Measurements from ENCODE around the gene CSTA. TPM values are rescaled to one million over a fixed set of nuclear protein-coding genes. Genes with fewer than 3 reads are reported as not detected.

Gene CSTA
- total and polyA plus RNA-seq, 7 experiments from 2014 or later, result 0.30 to 44.4 (median 0.81) TPM; not detected in 2

GRCh38 chr3:122377975-122378374 is 52.9 kb downstream of the CSTA start:
- Histone ChIP-seq H3K9me3 (ENCODE audit: control insufficient read depth in 2 of 3, low read length in 3 of 3) (no peaks in the 10 kb centered on the region), H3K36me3 (ENCODE audit: control insufficient read depth in 2 of 3, insufficient read depth in 3 of 3, low read length in 3 of 3) (no peaks in the 10 kb centered on the region), H3K27ac (ENCODE audit: low read depth, low read length) (no peak overlapping the region), H3K4me3 (ENCODE audit: low read length) (no peak overlapping the region), H3K4me1 (ENCODE audit: control insufficient read depth in 2 of 2, insufficient read depth in 2 of 2, low read length in 2 of 2) (peaks cover 0 to 5% of the 10 kb centered on the region in 2 donors), H3K27me3 (ENCODE audit: control insufficient read depth in 2 of 2, insufficient read depth in 2 of 2, low read length in 2 of 2) (no peaks in the 10 kb centered on the region)
- H3K9me3 Mint-ChIP-seq, result peaks cover 0 to 2% (median 0%) of the 10 kb centered on the region in 11 donors
- ChIA-PET CTCF (no interaction called here), POLR2A (no interaction called here)
- intact Hi-C loops (cut with micrococcal nuclease), result no loop called here
- ATAC-seq (no peak), DNase-seq (no peak)
- no peaks in the 10 kb centered on the region for H3K27me3 Mint-ChIP-seq
- H3K36me3 Mint-ChIP-seq, result peaks cover 0 to 16% (median 10%) of the 10 kb centered on the region in 5 donors
- H3K4me3 Mint-ChIP-seq, result no peak overlapping the region
- H3K27ac Mint-ChIP-seq, result no peak overlapping the region
- H3K4me1 Mint-ChIP-seq, result peaks cover 15 to 38% (median 25%) of the 10 kb centered on the region in 7 donors

DNA sequence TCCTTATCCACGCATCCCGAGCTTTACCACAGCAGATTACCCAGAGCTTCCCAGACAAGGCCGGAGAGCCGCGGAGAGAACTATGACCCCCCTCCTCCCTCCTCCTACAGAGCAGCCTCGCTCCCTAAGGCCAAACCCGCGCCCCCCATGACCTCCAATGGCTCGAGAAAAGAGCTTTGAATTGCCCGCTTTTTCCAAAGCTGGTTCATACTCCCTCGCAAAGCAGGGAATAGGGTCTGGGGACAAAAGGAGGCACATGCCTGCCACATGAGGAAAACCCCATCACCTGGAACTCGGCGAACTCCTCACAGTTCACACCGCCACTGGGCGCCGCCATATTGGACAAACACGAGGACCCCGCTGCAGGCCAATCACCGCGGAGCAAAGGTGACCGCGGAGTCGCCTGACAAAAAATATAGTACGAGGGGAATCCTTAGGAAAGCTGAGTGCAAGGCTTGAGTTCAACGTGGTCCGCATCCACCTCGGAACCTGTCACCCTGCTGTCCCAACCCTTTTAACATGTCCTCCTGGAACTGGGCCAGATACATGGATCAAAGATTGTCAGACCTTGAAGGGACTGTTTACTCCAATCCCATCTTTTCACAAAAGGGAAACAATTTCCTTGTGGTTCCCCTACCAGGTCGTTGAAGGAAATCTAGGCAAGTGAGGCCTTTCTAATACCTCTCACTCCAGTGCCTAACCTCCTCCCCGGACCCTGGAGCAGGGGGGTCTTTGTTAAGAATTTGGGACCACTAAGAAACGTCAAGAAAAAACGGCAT is 58.0 kb downstream of the CSTA start, which contains the start of gene MIX23:
MIX23 (minus strand) TSS at position 344 of the 779 bp plus-strand sequence; CDS start at position 337, 7 bp downstream.
- Histone ChIP-seq H3K27me3 (ENCODE audit: control insufficient read depth in 2 of 2, insufficient read depth in 2 of 2, low read length in 2 of 2) (no peaks in the 10 kb centered on the region), H3K9me3 (ENCODE audit: control insufficient read depth in 2 of 3, low read length in 3 of 3) (no peaks in the 10 kb centered on the region), H3K36me3 (ENCODE audit: control insufficient read depth in 2 of 3, insufficient read depth in 3 of 3, low read length in 3 of 3) (peaks cover 0 to 6% (median 0%) of the 10 kb centered on the region in 3 experiments), H3K27ac (ENCODE audit: low read depth, low read length) (peak within 1 kb of the TSS; percentile 85), H3K4me1 (ENCODE audit: control insufficient read depth in 2 of 2, insufficient read depth in 2 of 2, low read length in 2 of 2) (peaks cover 12 to 15% of the 10 kb centered on the region in 2 donors), H3K4me3 (ENCODE audit: low read length) (peak within 1 kb of the TSS; percentile 84)
- ChIA-PET CTCF (interaction anchor here (0.5 to 1.1 kb wide), 5 partner anchors 10 to 836 kb away, joined by 3 to 5 read pairs (median 3); no protein-coding TSS in a partner anchor), POLR2A (interaction anchor here (0.8 to 5.2 kb wide), 5 partner anchors 10 to 411 kb away, joined by 4 to 112 read pairs (median 11); partner anchors contain the start of genes HSPBAP1 and WDR5B)
- Mint-ChIP-seq H3K27me3 (no peaks in the 10 kb centered on the region), H3K36me3 (peaks cover 0 to 19% (median 0%) of the 10 kb centered on the region in 5 donors), H3K4me3 (peak within 1 kb of the TSS; percentile 87 to 99 (median 95)), H3K9me3 (no peaks in the 10 kb centered on the region), H3K4me1 (peaks cover 18 to 64% (median 50%) of the 10 kb centered on the region in 7 donors), H3K27ac (peak within 1 kb of the TSS; percentile 88 to 98 (median 95))
- peak; percentile 61 to 85 (median 82) for DNase-seq
- intact Hi-C loops (cut with micrococcal nuclease), result loop anchor here (1.0 to 10.0 kb wide), 6 partner anchors 61 to 1786 kb away; partner anchors contain the start of genes CCDC14 (in 1 of the 2), GTF2E1 (in 1 of the 2), HCLS1 (in 1 of the 2) and NDUFB4 (in 1 of the 2)
- ATAC-seq, result peak; percentile 69

GRCh38 chr3:122383771-122384697 is 59.0 kb downstream of the CSTA start, which contains the start of gene FAM162A:
Gene FAM162A, plus strand, starts transcription at chr3:122384182. Its CDS starts 84 bp downstream, at chr3:122384266.
- ATAC-seq (peak; percentile 98), DNase-seq (peak; percentile 90 to 94 (median 92))
- peaks cover 0 to 24% (median 0%) of the 10 kb centered on the region in 5 donors for H3K36me3 Mint-ChIP-seq
- peak within 1 kb of the TSS; percentile 88 to 98 (median 95) for H3K27ac Mint-ChIP-seq
- Histone ChIP-seq H3K4me3 (ENCODE audit: low read length) (peak within 1 kb of the TSS; percentile 84), H3K4me1 (ENCODE audit: control insufficient read depth in 2 of 2, insufficient read depth in 2 of 2, low read length in 2 of 2) (peaks cover 12 to 15% of the 10 kb centered on the region in 2 donors), H3K27ac (ENCODE audit: low read depth, low read length) (peak within 1 kb of the TSS; percentile 85), H3K27me3 (ENCODE audit: control insufficient read depth in 2 of 2, insufficient read depth in 2 of 2, low read length in 2 of 2) (no peaks in the 10 kb centered on the region), H3K9me3 (ENCODE audit: control insufficient read depth in 2 of 3, low read length in 3 of 3) (no peaks in the 10 kb centered on the region), H3K36me3 (ENCODE audit: control insufficient read depth in 2 of 3, insufficient read depth in 3 of 3, low read length in 3 of 3) (peaks cover 0 to 6% (median 0%) of the 10 kb centered on the region in 3 experiments)
- H3K4me3 Mint-ChIP-seq, result peak within 1 kb of the TSS; percentile 87 to 99 (median 95)
- POLR2A ChIA-PET, result interaction anchor here (0.6 to 5.2 kb wide), 20 partner anchors 9 to 1203 kb away, joined by 3 to 112 read pairs (median 5); partner anchors contain the start of genes DTX3L, EAF2, HACD2 and HSPBAP1
- intact Hi-C loops (cut with micrococcal nuclease), result loop anchor here (1.0 to 10.0 kb wide), 22 partner anchors 9 to 1787 kb away; partner anchors contain the start of genes EAF2 (in 2 of the 2), GOLGB1 (in 2 of the 2), HACD2 (in 2 of the 2) and HCLS1 (in 2 of the 2)
- H3K27me3 Mint-ChIP-seq, result no peaks in the 10 kb centered on the region
- CTCF ChIA-PET, result interaction anchor here (0.7 to 2.1 kb wide), 5 partner anchors 9 to 410 kb away, joined by 3 to 13 read pairs (median 3); partner anchors contain the start of genes HSPBAP1 and WDR5B
- no peaks in the 10 kb centered on the region for H3K9me3 Mint-ChIP-seq
- peaks cover 18 to 69% (median 55%) of the 10 kb centered on the region in 7 donors for H3K4me1 Mint-ChIP-seq

GRCh38 chr3:122387709-122388108 is 62.7 kb downstream of the CSTA start:
- no peak overlapping the region for H3K4me3 ChIP-seq (ENCODE audit: low read length)
- peaks cover 0 to 24% (median 0%) of the 10 kb centered on the region in 5 donors for H3K36me3 Mint-ChIP-seq
- H3K36me3 ChIP-seq (ENCODE audit: control insufficient read depth in 2 of 3, insufficient read depth in 3 of 3, low read length in 3 of 3), result peaks cover 0 to 6% (median 0%) of the 10 kb centered on the region in 3 experiments
- no peak for ATAC-seq
- intact Hi-C loops (cut with micrococcal nuclease), result loop anchor here in 1 of 2 donors (10.0 kb wide), 1 partner anchor 1577 kb away; the partner anchor contains the start of gene CCDC14
- ChIA-PET CTCF (no interaction called here), POLR2A (no interaction called here)
- no peaks in the 10 kb centered on the region for H3K27me3 ChIP-seq (ENCODE audit: control insufficient read depth in 2 of 2, insufficient read depth in 2 of 2, low read length in 2 of 2)
- H3K9me3 Mint-ChIP-seq, result no peaks in the 10 kb centered on the region
- H3K27me3 Mint-ChIP-seq, result no peaks in the 10 kb centered on the region
- H3K27ac Mint-ChIP-seq, result peak overlapping the region in 1 of 9 donors; percentile 52
- H3K4me3 Mint-ChIP-seq, result no peak overlapping the region
- no peak for DNase-seq
- no peaks in the 10 kb centered on the region for H3K9me3 ChIP-seq (ENCODE audit: control insufficient read depth in 2 of 3, low read length in 3 of 3)
- no peak overlapping the region for H3K27ac ChIP-seq (ENCODE audit: low read depth, low read length)
- peaks cover 10 to 12% of the 10 kb centered on the region in 2 donors for H3K4me1 ChIP-seq (ENCODE audit: control insufficient read depth in 2 of 2, insufficient read depth in 2 of 2, low read length in 2 of 2)
- peaks cover 12 to 56% (median 45%) of the 10 kb centered on the region in 7 donors for H3K4me1 Mint-ChIP-seq

GRCh38 chr3:122389197-122389596 is 64.1 kb downstream of the CSTA start:
- DNase-seq, result no peak
- H3K27me3 Mint-ChIP-seq, result no peaks in the 10 kb centered on the region
- Histone ChIP-seq H3K27ac (ENCODE audit: low read depth, low read length) (no peak overlapping the region), H3K36me3 (ENCODE audit: control insufficient read depth in 2 of 3, insufficient read depth in 3 of 3, low read length in 3 of 3) (peaks cover 0 to 6% (median 0%) of the 10 kb centered on the region in 3 experiments), H3K9me3 (ENCODE audit: control insufficient read depth in 2 of 3, low read length in 3 of 3) (no peaks in the 10 kb centered on the region), H3K4me3 (ENCODE audit: low read length) (no peak overlapping the region), H3K27me3 (ENCODE audit: control insufficient read depth in 2 of 2, insufficient read depth in 2 of 2, low read length in 2 of 2) (no peaks in the 10 kb centered on the region), H3K4me1 (ENCODE audit: control insufficient read depth in 2 of 2, insufficient read depth in 2 of 2, low read length in 2 of 2) (peaks cover 10 to 12% of the 10 kb centered on the region in 2 donors)
- ChIA-PET POLR2A (interaction anchor here (0.6 to 2.2 kb wide), 4 partner anchors 10 to 551 kb away, joined by 3 to 10 read pairs (median 6); partner anchors contain the start of gene WDR5B), CTCF (interaction anchor here (0.7 to 1.1 kb wide), 3 partner anchors 290 to 657 kb away, joined by 3 to 4 read pairs (median 3); no protein-coding TSS in a partner anchor)
- H3K27ac Mint-ChIP-seq, result no peak overlapping the region
- no peak overlapping the region for H3K4me3 Mint-ChIP-seq
- no peaks in the 10 kb centered on the region for H3K9me3 Mint-ChIP-seq
- no peak for ATAC-seq
- H3K36me3 Mint-ChIP-seq, result peaks cover 0 to 24% (median 5%) of the 10 kb centered on the region in 5 donors
- intact Hi-C loops (cut with micrococcal nuclease), result loop anchor here in 1 of 2 donors (10.0 kb wide), 1 partner anchor 1576 kb away; the partner anchor contains the start of gene CCDC14
- peaks cover 12 to 54% (median 42%) of the 10 kb centered on the region in 7 donors for H3K4me1 Mint-ChIP-seq
